Progenitor cell of endocrine pancreas (in vitro differentiated cells): ENCODE results near the gene GOLPH3L. TPM values are rescaled to one million over a fixed set of nuclear protein-coding genes. Genes with fewer than 3 reads are reported as not detected.
"Not testable (repeated sequence)": the region's sequence is repeated elsewhere in the genome, so short reads cannot be mapped to it uniquely, and the experiment has no call there.

Experiments used
- DNase-seq: peaks from one replicate; pipeline ENCODE4 v3.0.0; 2021; ENCODE audit warnings: low spot score; ENCODE audit not compliant: unreplicated experiment
- H3K27ac Mint-ChIP-seq: 2 replicates; pipeline ENCODE4 v1.8.0; 2021; ENCODE audit warnings: mild to moderate bottlenecking, moderate library complexity, mixed read lengths
- H3K27me3 Mint-ChIP-seq: 2 replicates; pipeline ENCODE4 v1.8.0; 2021; ENCODE audit warnings: mixed read lengths
- H3K36me3 Mint-ChIP-seq: 2 replicates; pipeline ENCODE4 v1.8.0; 2022; ENCODE audit warnings: mixed read lengths; ENCODE audit not compliant: insufficient read depth
- H3K4me1 Mint-ChIP-seq: 2 replicates; pipeline ENCODE4 v1.8.0; 2021; ENCODE audit warnings: low read depth, mixed read lengths
- H3K4me3 Mint-ChIP-seq: 2 replicates; pipeline ENCODE4 v1.8.0; 2021; ENCODE audit warnings: low read depth, mild to moderate bottlenecking, moderate library complexity, mixed read lengths
- H3K9me3 Mint-ChIP-seq: 2 replicates; pipeline ENCODE4 v1.8.0; 2021; ENCODE audit warnings: low read depth, mixed read lengths
- CTCF ChIP-seq: fragments of 200-600 bp; sonication (generic); IDR thresholded peaks from one replicate; pipeline ENCODE4 v1.5.0; 2021; ENCODE audit warnings: antibody characterized with exemption, mild to moderate bottlenecking; ENCODE audit not compliant: unreplicated experiment
- total RNA-seq: library from RNA; stranded (reverse); gene quantifications from 2 replicates; pipeline ENCODE4 v1.2.1, GENCODE V29; 2021

Gene GOLPH3L
- total RNA-seq, 1 donor from 2014 or later: 31.9 TPM

DNA sequence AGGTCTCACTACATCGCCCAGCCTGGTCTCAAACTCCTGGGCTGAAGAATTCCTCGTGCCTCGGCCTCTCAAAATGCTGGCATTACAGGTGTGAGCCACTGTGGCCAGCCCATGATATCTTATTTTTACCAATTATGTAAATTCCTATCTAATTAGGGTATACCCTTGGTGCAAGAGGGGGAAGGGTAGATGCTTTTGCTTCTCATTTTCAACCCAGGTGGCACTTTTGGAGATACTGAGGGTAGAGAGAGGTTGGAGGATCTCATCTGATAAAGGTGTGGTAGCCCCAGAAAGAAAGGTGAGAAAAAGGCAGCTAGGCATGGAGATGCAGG, 85.0 kb downstream of the GOLPH3L start:
- Mint-ChIP-seq H3K9me3 (no peaks in the 10 kb centered on the region), H3K4me1 (peaks cover 5% of the 10 kb centered on the region), H3K27me3 (no peaks in the 10 kb centered on the region), H3K27ac (peak overlapping the region; percentile 80), H3K36me3 (peaks cover 18% of the 10 kb centered on the region), H3K4me3 (no peak overlapping the region)
- no peak for DNase-seq
- TF ChIP-seq CTCF: no peak

DNA sequence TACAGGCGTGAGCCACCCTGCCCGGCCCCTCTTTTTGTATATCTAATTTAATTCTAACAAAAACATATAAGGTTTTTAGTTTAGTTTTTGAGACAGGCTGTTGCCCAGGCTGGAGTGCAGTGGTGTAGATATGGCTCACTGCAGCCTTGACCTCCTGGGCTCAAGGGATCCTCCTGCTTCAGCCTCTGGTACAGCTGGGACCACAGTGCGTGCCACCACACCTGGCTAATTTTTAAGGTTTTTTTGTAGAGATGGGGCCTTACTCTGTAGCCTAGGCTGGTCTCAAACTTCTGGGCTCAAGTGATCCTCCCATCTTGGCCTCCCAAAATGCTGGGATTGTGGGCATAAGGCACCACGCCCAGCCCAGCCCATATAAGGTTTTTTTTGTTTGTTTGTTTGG, 86.4 kb downstream of the GOLPH3L start:
- no peak overlapping the region for H3K27ac Mint-ChIP-seq
- peaks cover 11% of the 10 kb centered on the region for H3K36me3 Mint-ChIP-seq
- H3K4me1 Mint-ChIP-seq: peaks cover 5% of the 10 kb centered on the region
- no peak overlapping the region for H3K4me3 Mint-ChIP-seq
- no peaks in the 10 kb centered on the region for H3K9me3 Mint-ChIP-seq
- no peaks in the 10 kb centered on the region for H3K27me3 Mint-ChIP-seq
- DNase-seq: no peak
- no peak for TF ChIP-seq CTCF

- no peak overlapping the region for H3K4me3 Mint-ChIP-seq
- H3K9me3 Mint-ChIP-seq: no peaks in the 10 kb centered on the region
- no peak for TF ChIP-seq CTCF
- no peaks in the 10 kb centered on the region for H3K27me3 Mint-ChIP-seq
- H3K27ac Mint-ChIP-seq: no peak overlapping the region
- H3K36me3 Mint-ChIP-seq: peaks cover 11% of the 10 kb centered on the region
- peaks cover 7% of the 10 kb centered on the region for H3K4me1 Mint-ChIP-seq
- no peak for DNase-seq
These were observed 87.2 kb downstream of the GOLPH3L start for GRCh38 chr1:150609732-150610131.

- Mint-ChIP-seq H3K4me3 (no peak overlapping the region), H3K4me1 (peaks cover 15% of the 10 kb centered on the region), H3K36me3 (peaks cover 6% of the 10 kb centered on the region), H3K27me3 (no peaks in the 10 kb centered on the region), H3K9me3 (no peaks in the 10 kb centered on the region), H3K27ac (no peak overlapping the region)
- no peak for DNase-seq
- no peak for TF ChIP-seq CTCF
These were observed 90.4 kb downstream of the GOLPH3L start for GRCh38 chr1:150606463-150607142.

GRCh38 chr1:150605451-150605731, 91.6 kb downstream of the GOLPH3L start:
- not testable (repeated sequence) for H3K36me3 Mint-ChIP-seq, DNase-seq, H3K9me3 Mint-ChIP-seq, H3K27me3 Mint-ChIP-seq, H3K4me3 Mint-ChIP-seq
- Mint-ChIP-seq H3K4me1 (peaks cover 10% of the 10 kb centered on the region), H3K27ac (peak overlapping the region; percentile 52)

DNA sequence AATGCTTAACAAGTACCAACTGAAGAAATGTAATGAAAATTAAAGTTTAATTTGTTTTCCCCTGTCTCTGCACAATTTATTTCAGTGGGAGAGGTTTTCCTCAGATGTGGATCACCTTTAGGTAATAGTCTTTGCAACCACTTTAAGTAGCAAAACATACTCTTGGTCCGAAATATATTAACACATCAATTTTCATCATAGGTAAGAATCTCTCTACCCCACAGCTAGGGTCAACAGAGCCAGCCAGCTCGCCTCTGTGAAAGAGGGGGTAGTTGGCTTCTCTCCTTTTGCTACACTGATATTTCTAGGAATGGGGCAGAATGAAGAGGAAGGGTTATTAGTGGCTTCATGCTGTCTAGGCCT, 92.7 kb downstream of the GOLPH3L start:
- no peak overlapping the region for H3K4me3 Mint-ChIP-seq
- peaks cover 10% of the 10 kb centered on the region for H3K4me1 Mint-ChIP-seq
- H3K36me3 Mint-ChIP-seq: peaks cover 8% of the 10 kb centered on the region
- no peaks in the 10 kb centered on the region for H3K27me3 Mint-ChIP-seq
- no peak for DNase-seq
- H3K9me3 Mint-ChIP-seq: no peaks in the 10 kb centered on the region
- TF ChIP-seq CTCF: no peak
- peak overlapping the region; percentile 96 for H3K27ac Mint-ChIP-seq
